ENCODE measurements around the gene FUOM. TPM values are rescaled to one million over a fixed set of nuclear protein-coding genes. Genes with fewer than 3 reads are reported as not detected.

FUOM gene
- total and polyA plus RNA-seq, 2 of the 4 experiments (the other 2 are of a cell fraction) = 26.3 to 52.8 TPM

DNA sequence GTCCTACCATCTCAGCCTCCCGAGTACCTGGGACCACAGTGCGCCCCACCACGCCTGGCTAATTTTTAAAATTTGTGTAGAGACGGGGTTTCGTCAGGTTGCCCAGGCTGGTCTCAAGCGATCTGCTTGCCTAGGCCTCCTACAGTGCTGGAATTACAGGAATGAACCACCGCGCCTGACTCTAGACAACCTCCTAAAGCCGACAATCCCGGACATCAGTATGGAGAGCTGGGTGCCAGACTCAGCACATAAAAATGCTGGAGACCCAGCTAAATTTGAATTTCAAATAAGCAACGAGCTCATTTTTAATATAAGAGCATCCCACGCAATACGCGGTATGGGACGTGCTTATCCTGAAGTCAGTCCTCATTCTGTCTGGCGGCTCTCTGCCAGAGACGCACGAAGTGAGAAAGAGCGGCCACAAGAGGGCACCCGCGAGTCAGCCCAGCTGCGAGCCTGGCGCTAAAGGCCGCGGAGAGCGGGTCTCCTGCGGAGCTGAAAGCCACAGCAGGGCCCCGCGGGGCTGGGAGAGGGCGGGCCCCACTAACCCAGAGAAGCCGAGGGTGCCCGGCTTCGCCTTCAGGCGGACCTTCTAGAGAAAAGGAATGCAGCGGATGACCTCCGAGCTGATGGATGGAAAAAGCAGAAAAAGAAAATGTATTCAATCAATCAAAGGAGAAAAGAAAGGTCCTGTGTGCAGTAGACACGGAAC, 28.2 kb downstream of the FUOM start:
- no peak overlapping the region; the same call in 1 of the 2 replicates for H3K56ac ChIP-seq (ENCODE audit: extremely low read depth, insufficient read depth, low read length)
- peaks cover 18% of the 10 kb centered on the region for H3K4me1 ChIP-seq (ENCODE audit: control insufficient read depth, insufficient read depth, low read length)
- TF ChIP-seq BHLHE40 (IDR thresholded peaks at IDR 0.05; ENCODE audit: low read depth, low read length) (0 out of 2 replicates have a peak, but pooled peaks have one; percentile 10), MAZ (IDR thresholded peaks at IDR 0.05; ENCODE audit: borderline replicate concordance, low read depth, low read length) (no peak; the same call in 1 of the 2 replicates), FOS (IDR thresholded peaks at IDR 0.05; ENCODE audit: low read depth, low read length) (no peak), MAFK (IDR thresholded peaks at IDR 0.05; ENCODE audit: low read depth, low read length) (no peak), SMC3 (IDR thresholded peaks at IDR 0.05; ENCODE audit: low read depth, low read length) (peak; percentile 71), CHD1 (IDR thresholded peaks at IDR 0.05; ENCODE audit: low read depth, low read length) (no peak; the same call in 1 of the 2 replicates), POLR2A (IDR thresholded peaks at IDR 0.05; ENCODE audit: low read depth, low read length) (no peak), NFE2L2 (IDR thresholded peaks at IDR 0.05; ENCODE audit: low read depth, low read length) (no peak), RFX5 (IDR thresholded peaks at IDR 0.05; ENCODE audit: low read depth, low read length) (no peak), RAD21 (IDR thresholded peaks at IDR 0.05; ENCODE audit: low read length) (peak; percentile 81)
- TF ChIP-seq, protein P1, sequence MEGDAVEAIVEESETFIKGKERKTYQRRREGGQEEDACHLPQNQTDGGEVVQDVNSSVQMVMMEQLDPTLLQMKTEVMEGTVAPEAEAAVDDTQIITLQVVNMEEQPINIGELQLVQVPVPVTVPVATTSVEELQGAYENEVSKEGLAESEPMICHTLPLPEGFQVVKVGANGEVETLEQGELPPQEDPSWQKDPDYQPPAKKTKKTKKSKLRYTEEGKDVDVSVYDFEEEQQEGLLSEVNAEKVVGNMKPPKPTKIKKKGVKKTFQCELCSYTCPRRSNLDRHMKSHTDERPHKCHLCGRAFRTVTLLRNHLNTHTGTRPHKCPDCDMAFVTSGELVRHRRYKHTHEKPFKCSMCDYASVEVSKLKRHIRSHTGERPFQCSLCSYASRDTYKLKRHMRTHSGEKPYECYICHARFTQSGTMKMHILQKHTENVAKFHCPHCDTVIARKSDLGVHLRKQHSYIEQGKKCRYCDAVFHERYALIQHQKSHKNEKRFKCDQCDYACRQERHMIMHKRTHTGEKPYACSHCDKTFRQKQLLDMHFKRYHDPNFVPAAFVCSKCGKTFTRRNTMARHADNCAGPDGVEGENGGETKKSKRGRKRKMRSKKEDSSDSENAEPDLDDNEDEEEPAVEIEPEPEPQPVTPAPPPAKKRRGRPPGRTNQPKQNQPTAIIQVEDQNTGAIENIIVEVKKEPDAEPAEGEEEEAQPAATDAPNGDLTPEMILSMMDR (conservative IDR thresholded peaks at IDR 0.05; ENCODE audit: low read depth, low read length) = peak; percentile 96
- TF ChIP-seq, protein P2, sequence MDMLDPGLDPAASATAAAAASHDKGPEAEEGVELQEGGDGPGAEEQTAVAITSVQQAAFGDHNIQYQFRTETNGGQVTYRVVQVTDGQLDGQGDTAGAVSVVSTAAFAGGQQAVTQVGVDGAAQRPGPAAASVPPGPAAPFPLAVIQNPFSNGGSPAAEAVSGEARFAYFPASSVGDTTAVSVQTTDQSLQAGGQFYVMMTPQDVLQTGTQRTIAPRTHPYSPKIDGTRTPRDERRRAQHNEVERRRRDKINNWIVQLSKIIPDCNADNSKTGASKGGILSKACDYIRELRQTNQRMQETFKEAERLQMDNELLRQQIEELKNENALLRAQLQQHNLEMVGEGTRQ (IDR thresholded peaks at IDR 0.05; ENCODE audit: low read depth, low read length) = no peak
- H3K4me2 ChIP-seq (ENCODE audit: low read depth, low read length) = peak overlapping the region; percentile 81
- dilution Hi-C loops (cut with HindIII; ENCODE audit: low sequenced_read_pairs, unreplicated experiment) (no loop called here), intact Hi-C loops (cut with micrococcal nuclease) (loop anchor here (1.0 to 10.0 kb wide), 3 partner anchors 45 to 195 kb away; partner anchors contain the start of genes CYP2E1, ECHS1 and PAOX), in situ Hi-C loops (cut with MboI; ENCODE audit: low sequenced_read_pairs) (loop anchor here (10.0 kb wide), 1 partner anchor 165 kb away; no protein-coding TSS in a partner anchor)
- H3K23ac ChIP-seq (ENCODE audit: low read depth, low read length) = no peak overlapping the region
- no peak overlapping the region for H4K5ac ChIP-seq (ENCODE audit: low read depth, low read length)
- WGBS, 2 experiments (ENCODE audit: extremely low coverage in 2 of 2, insufficient read length in 1 of 2) = 3% methylated on average over 14 of the region's 37 CpGs; no CpG with 5 or more reads in 1 of the 2 experiments
- H4K8ac ChIP-seq (ENCODE audit: low read depth in 2 of 2, low read length in 2 of 2) = no peak overlapping the region
- POLR2A ChIA-PET (ENCODE audit: unreplicated experiment) = no interaction called here
- no peak overlapping the region for H4K91ac ChIP-seq (ENCODE audit: insufficient read depth, low read depth, low read length)
- peak; percentile 86 for ATAC-seq (ENCODE audit: low read depth)
- CTCF ChIA-PET = interaction anchor here (0.6 to 1.6 kb wide), 10 partner anchors 8 to 163 kb away, joined by 3 to 4 read pairs (median 3); no protein-coding TSS in a partner anchor
- H2BK5ac ChIP-seq (ENCODE audit: low read depth, low read length, poor library complexity, severe bottlenecking) = no peak overlapping the region
- peak overlapping the region; percentile 1 for H2AK9ac ChIP-seq (replicated peaks; ENCODE audit: low read depth, low read length, poor library complexity)
- H3K4me3 ChIP-seq (ENCODE audit: insufficient read depth, low read depth, low read length) = peak overlapping the region; percentile 19; the same call in 1 of the 2 replicates
- peak overlapping the region; percentile 80 for H2AFZ ChIP-seq (replicated peaks; ENCODE audit: low read length, poor library complexity)
- no peak overlapping the region for H2BK15ac ChIP-seq (ENCODE audit: low read depth, low read length)
- no peak overlapping the region for H2BK20ac ChIP-seq (ENCODE audit: low read depth, low read length)
- no peaks in the 10 kb centered on the region for H3K79me1 ChIP-seq (ENCODE audit: low read depth in 1 of 2, low read length in 2 of 2)
- H3K27me3 ChIP-seq (ENCODE audit: control insufficient read depth, insufficient read depth, low read length) = peaks cover 38% of the 10 kb centered on the region
- no peaks in the 10 kb centered on the region; the same call in 1 of the 2 replicates for H3K9me3 ChIP-seq (ENCODE audit: control insufficient read depth, insufficient read depth, low read length)
- no peak overlapping the region for H2BK120ac ChIP-seq (ENCODE audit: low read depth, low read length)
- no TSS peak for BruUV-seq (replicated peaks)
- H4K20me1 ChIP-seq (ENCODE audit: insufficient read depth, low read length) = 0 out of 2 replicates have a peak, but pooled peaks cover 3% of the 10 kb centered on the region
- no peak overlapping the region for H3K27ac ChIP-seq (ENCODE audit: insufficient read depth, low read length)
- no peak overlapping the region for H3K14ac ChIP-seq (replicated peaks; ENCODE audit: low read depth, low read length)
- no peak overlapping the region for H3K4ac ChIP-seq (ENCODE audit: low read depth, low read length)
- H3K36me3 ChIP-seq (ENCODE audit: control insufficient read depth, insufficient read depth, low read length) = no peaks in the 10 kb centered on the region
- peak overlapping the region; percentile 24; the same call in 1 of the 2 replicates for H3K9ac ChIP-seq (ENCODE audit: low read depth, low read length)
- peak; percentile 84 for DNase-seq
- no peak overlapping the region for H2AK5ac ChIP-seq (ENCODE audit: low read depth, low read length)
- no peak overlapping the region for H3K18ac ChIP-seq (ENCODE audit: low read depth, low read length)
- 0 out of 2 replicates have a peak, but pooled peaks cover 6% of the 10 kb centered on the region for H3K9me1 ChIP-seq (ENCODE audit: insufficient read depth, low read length)
